Gastrocnemius medialis (tissue), 4 donors: Measurements from ENCODE around the gene ANKS1B.

Experiments used
- POLR2A ChIP-seq, 2 donors: fragments of 450-650 bp; IDR thresholded peaks; one replicate each; pipeline ENCODE4 v1.6.1; 2017; ENCODE audit warnings: antibody characterized with exemption in 2 of 2, mild to moderate bottlenecking in 2 of 2, moderate library complexity in 2 of 2
- TF ChIP-seq, protein P1 (sequence below), 5 experiments: fragments of 450-650 bp in 3 of 5; fragments of 200-600 bp in 2 of 5; sonication (generic) in 2 of 5; IDR thresholded peaks in 4 of 5; conservative IDR thresholded peaks in 1 of 5; 1 replicate in 4 of 5; 2 replicates in 1 of 5; pipeline ENCODE4 v1.5.1; 2016 to 2019; ENCODE audit warnings: antibody characterized with exemption in 5 of 5, mild to moderate bottlenecking in 3 of 5, moderate library complexity in 3 of 5

DNA sequence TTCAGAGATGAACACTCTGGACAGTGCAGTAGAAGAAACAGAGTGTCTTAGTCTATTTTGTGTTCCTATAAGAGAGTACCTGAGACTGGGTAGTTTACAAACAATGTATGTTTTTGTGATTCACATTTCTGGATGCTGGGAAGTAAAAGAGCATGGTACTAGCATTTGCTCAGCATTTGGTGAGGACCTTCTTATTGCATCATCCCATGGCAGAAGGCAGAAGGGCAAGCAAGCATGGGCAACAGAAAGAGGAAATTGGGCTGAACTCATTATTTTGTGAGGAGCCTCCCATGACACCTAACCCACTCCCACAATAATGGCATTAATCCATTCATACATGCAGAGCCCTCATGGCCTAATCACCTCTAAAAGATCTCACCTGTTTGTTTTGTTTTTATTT, 8.0 kb downstream of the ANKS1B start:
- TF ChIP-seq, protein P1, sequence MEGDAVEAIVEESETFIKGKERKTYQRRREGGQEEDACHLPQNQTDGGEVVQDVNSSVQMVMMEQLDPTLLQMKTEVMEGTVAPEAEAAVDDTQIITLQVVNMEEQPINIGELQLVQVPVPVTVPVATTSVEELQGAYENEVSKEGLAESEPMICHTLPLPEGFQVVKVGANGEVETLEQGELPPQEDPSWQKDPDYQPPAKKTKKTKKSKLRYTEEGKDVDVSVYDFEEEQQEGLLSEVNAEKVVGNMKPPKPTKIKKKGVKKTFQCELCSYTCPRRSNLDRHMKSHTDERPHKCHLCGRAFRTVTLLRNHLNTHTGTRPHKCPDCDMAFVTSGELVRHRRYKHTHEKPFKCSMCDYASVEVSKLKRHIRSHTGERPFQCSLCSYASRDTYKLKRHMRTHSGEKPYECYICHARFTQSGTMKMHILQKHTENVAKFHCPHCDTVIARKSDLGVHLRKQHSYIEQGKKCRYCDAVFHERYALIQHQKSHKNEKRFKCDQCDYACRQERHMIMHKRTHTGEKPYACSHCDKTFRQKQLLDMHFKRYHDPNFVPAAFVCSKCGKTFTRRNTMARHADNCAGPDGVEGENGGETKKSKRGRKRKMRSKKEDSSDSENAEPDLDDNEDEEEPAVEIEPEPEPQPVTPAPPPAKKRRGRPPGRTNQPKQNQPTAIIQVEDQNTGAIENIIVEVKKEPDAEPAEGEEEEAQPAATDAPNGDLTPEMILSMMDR (IDR thresholded peaks at IDR 0.05 in 4 of 5, conservative IDR thresholded peaks at IDR 0.05 in 1 of 5): no peak
- TF ChIP-seq POLR2A (IDR thresholded peaks at IDR 0.05): no peak
